OCI-LY7 (cell line): ENCODE measurements around the gene DZANK1. TPM values are rescaled to one million over a fixed set of nuclear protein-coding genes. Genes with fewer than 3 reads are reported as not detected.

Source experiments
- BruUV-seq: library from RNA; stranded (reverse); fragments of 400-500 nt; replicated peaks from 2 replicates; lab custom pipeline; 2021; lab: Mats Ljungman, UMichigan
- CTCF ChIA-PET: fragments of 300-600 bp; sonication (Branson Sonifier 250); formaldehyde crosslinking; loops from one replicate; lab custom pipeline; 2022; ENCODE audit warnings: antibody characterized with exemption; ENCODE audit not compliant: unreplicated experiment; lab: Charles Lee
- POLR2A ChIA-PET: fragments of 300-600 bp; sonication (Branson Sonifier 250); formaldehyde crosslinking; loops from one replicate; lab custom pipeline; 2022; ENCODE audit warnings: antibody characterized with exemption; lab: Charles Lee
- DNase-seq: peaks from one replicate; pipeline ENCODE4 v3.0.0-alpha.2; 2015; ENCODE audit warnings: low spot score
- H2AFZ ChIP-seq: fragments of 200-600 bp; sonication (generic), shearing (Covaris generic); 2 replicates; pipeline ENCODE4 v1.6.1; 2014; ENCODE audit warnings: mild to moderate bottlenecking, antibody characterized with exemption, low read length, moderate library complexity
- H3K27ac ChIP-seq: fragments of 200-600 bp; sonication (generic); 2 replicates; pipeline ENCODE4 v1.5.1; 2014; ENCODE audit warnings: mixed run types, low read depth, mild to moderate bottlenecking, moderate library complexity, low read length, inconsistent platforms; ENCODE audit not compliant: poor library complexity, severe bottlenecking
- H3K36me3 ChIP-seq: fragments of 200-600 bp; sonication (generic); 2 replicates; pipeline ENCODE4 v1.6.1; 2014; ENCODE audit warnings: mild to moderate bottlenecking, antibody characterized with exemption, low read length, moderate library complexity, mixed read lengths; ENCODE audit not compliant: insufficient read depth
- H3K4me1 ChIP-seq: fragments of 200-600 bp; sonication (generic); 2 replicates; pipeline ENCODE4 v1.5.1; 2014; ENCODE audit warnings: mild to moderate bottlenecking, low read length; ENCODE audit not compliant: insufficient read depth, poor library complexity, severe bottlenecking
- H3K4me2 ChIP-seq: fragments of 200-600 bp; sonication (generic); 2 replicates; pipeline ENCODE4 v1.6.1; 2014; ENCODE audit warnings: mild to moderate bottlenecking, low read length
- H3K4me3 ChIP-seq: fragments of 200-600 bp; sonication (generic); 2 replicates; pipeline ENCODE4 v1.5.1; 2014; ENCODE audit warnings: mild to moderate bottlenecking, low read depth, low read length; ENCODE audit not compliant: poor library complexity, severe bottlenecking
- H3K79me2 ChIP-seq: fragments of 200-600 bp; sonication (generic); 2 replicates; pipeline ENCODE4 v1.6.1; 2016; ENCODE audit warnings: low read depth, mild to moderate bottlenecking, low read length, moderate library complexity, mixed read lengths; ENCODE audit not compliant: insufficient read depth
- H3K9me2 ChIP-seq: fragments of 200-600 bp; sonication (generic); 2 replicates; pipeline ENCODE4 v1.6.1; 2016; ENCODE audit warnings: mild to moderate bottlenecking, low read length, mixed read lengths; ENCODE audit not compliant: insufficient read depth
- H3K9me3 ChIP-seq: fragments of 200-600 bp; sonication (generic); 2 replicates; pipeline ENCODE4 v1.6.1; 2014; ENCODE audit warnings: mild to moderate bottlenecking, mixed run types, low read length, mixed read lengths
- H4K20me1 ChIP-seq: fragments of 200-600 bp; sonication (generic); 2 replicates; pipeline ENCODE4 v1.6.1; 2014; ENCODE audit warnings: mild to moderate bottlenecking, antibody characterized with exemption, low read length, moderate library complexity, mixed read lengths; ENCODE audit not compliant: insufficient read depth
- EZH2phosphoT487 ChIP-seq: fragments of 200-600 bp; sonication (generic); IDR thresholded peaks from 2 replicates; pipeline ENCODE4 v1.6.1; 2018; ENCODE audit warnings: low read depth, borderline replicate concordance, mild to moderate bottlenecking, mixed run types, antibody characterized with exemption, low read length, moderate library complexity, mixed read lengths
- intact Hi-C: fragments of 100-400 bp; cut with micrococcal nuclease; formaldehyde crosslinking; loops from one replicate; pipeline ENCODE4 v1.10.0; 2022; ENCODE audit not compliant: unreplicated experiment
- total RNA-seq, 2 experiments: library from RNA; depleted of rRNA in 1 of 2; stranded (reverse); fragments of >200 nt in 1 of 2; shearing (Covaris generic) in 1 of 2; gene quantifications; 2 replicates each; pipeline ENCODE4 v1.2.3, GENCODE V29; 2014 to 2022
- TF ChIP-seq, protein P1 (sequence below): fragments of 200-600 bp; sonication (generic); conservative IDR thresholded peaks from 2 replicates; pipeline ENCODE4 v1.5.1; 2014; ENCODE audit warnings: mild to moderate bottlenecking, antibody characterized with exemption, low read length, moderate library complexity, mixed read lengths

DZANK1 gene
- total RNA-seq, 2 experiments from 2014 or later = 7.9 to 18.0 TPM

DNA sequence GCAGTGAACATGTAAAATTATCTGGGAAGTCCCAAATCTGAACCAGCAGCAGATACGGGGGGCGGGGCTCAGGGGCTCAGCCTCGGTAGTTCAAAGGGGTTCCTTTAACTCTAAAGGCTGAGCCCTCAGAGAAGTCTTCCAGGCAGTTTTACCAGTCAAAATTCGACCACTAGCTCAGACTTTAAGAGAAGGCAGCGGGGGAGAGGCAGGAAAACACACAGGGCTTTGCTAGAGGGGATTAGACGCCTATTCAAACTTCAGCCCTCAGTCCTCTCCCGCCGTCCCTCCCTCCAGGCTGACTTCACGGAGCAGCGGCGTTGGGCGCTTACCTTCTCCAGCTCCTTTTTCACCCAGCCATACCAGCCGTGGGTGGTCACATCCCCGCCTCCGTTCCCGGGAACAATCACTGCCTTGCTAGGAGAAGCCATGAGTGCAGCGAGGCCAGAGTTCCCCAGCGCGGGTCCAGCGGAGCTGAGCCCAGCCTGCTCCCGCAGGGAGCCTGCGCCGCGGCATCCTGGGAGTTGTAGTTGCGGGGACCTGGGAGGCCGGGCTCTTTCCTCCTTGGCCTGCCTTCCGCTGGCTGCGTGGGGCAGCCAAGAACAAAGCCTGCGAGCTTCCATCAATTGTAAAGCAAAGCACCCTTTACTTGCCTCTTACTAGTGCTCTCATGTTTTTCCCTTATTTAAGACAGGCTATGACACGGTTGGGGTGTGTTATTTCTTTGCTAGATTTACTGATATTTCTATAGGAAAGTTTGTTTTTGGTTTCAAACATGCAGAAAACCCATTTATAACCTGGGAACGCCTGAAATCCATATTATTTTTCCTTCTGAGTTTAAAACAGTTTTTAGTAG, 30.1 kb upstream of the DZANK1 start, which contains the start of gene RBBP9:
RBBP9 (minus strand) TSS at position 486 of the 853 bp plus-strand sequence; CDS start at position 428, 58 bp downstream.
- intact Hi-C loops = loop anchor here (1.0 kb wide), 1 partner anchor 30 kb away; the partner anchor contains the start of genes DZANK1 and POLR3F
- Histone ChIP-seq H3K9me2 (no peaks in the 10 kb centered on the region), H3K27ac (peak within 1 kb of the TSS; percentile 25), H2AFZ (peak within 1 kb of the TSS; percentile 96), H3K4me3 (peak within 1 kb of the TSS; percentile 95), H3K4me1 (peaks cover 14% of the 10 kb centered on the region), H3K79me2 (peaks cover 7% of the 10 kb centered on the region; the same call in 1 of the 2 replicates), H3K9me3 (no peaks in the 10 kb centered on the region), H3K36me3 (peaks cover 19% of the 10 kb centered on the region), H3K4me2 (peak within 1 kb of the TSS; percentile 100), H4K20me1 (no peaks in the 10 kb centered on the region)
- ChIA-PET CTCF (interaction anchor here (1.0 kb wide), 2 partner anchors 10 to 11 kb away, joined by 3 read pairs; partner anchors contain the start of gene SEC23B), POLR2A (interaction anchor here (0.6 to 5.0 kb wide), 14 partner anchors 9 to 297 kb away, joined by 3 to 101 read pairs (median 6); partner anchors contain the start of genes DZANK1, POLR3F and SEC23B)
- TF ChIP-seq, protein P1, sequence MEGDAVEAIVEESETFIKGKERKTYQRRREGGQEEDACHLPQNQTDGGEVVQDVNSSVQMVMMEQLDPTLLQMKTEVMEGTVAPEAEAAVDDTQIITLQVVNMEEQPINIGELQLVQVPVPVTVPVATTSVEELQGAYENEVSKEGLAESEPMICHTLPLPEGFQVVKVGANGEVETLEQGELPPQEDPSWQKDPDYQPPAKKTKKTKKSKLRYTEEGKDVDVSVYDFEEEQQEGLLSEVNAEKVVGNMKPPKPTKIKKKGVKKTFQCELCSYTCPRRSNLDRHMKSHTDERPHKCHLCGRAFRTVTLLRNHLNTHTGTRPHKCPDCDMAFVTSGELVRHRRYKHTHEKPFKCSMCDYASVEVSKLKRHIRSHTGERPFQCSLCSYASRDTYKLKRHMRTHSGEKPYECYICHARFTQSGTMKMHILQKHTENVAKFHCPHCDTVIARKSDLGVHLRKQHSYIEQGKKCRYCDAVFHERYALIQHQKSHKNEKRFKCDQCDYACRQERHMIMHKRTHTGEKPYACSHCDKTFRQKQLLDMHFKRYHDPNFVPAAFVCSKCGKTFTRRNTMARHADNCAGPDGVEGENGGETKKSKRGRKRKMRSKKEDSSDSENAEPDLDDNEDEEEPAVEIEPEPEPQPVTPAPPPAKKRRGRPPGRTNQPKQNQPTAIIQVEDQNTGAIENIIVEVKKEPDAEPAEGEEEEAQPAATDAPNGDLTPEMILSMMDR = no peak
- TF ChIP-seq EZH2phosphoT487 = no peak
- DNase-seq = peak; percentile 84
- BruUV-seq = no TSS peak

DNA sequence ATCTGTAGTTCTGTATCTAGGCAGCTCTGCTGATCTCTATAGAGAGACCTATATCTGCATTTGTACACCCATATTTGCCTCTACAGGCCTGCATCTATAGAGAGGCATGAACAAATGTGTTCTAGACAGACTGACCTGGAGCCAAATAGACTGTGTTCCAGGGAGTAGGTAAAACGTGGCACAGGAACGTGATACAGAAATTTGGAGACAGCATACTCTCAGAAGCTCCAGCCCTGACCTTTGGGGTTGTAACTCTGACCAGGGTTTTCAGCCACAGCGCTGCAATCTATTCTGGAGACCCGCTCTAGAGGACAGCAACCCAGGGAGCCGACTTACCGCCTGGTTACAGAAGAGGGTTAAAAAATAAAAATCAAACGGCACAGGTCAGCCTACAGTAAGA, 29.2 kb upstream of the DZANK1 start:
- H3K4me1 ChIP-seq = peaks cover 14% of the 10 kb centered on the region
- BruUV-seq = no TSS peak
- H2AFZ ChIP-seq = peak overlapping the region; percentile 96
- peaks cover 24% of the 10 kb centered on the region for H3K36me3 ChIP-seq
- intact Hi-C loops = no loop called here
- H3K9me2 ChIP-seq = no peaks in the 10 kb centered on the region
- peak overlapping the region; percentile 100 for H3K4me2 ChIP-seq
- CTCF ChIA-PET = interaction anchor here (1.0 kb wide), 1 partner anchor 11 kb away, joined by 3 read pairs; no protein-coding TSS in a partner anchor
- H3K9me3 ChIP-seq = no peaks in the 10 kb centered on the region
- peak; percentile 44 for DNase-seq
- peak overlapping the region; percentile 95 for H3K4me3 ChIP-seq
- no peak overlapping the region for H3K27ac ChIP-seq
- no peaks in the 10 kb centered on the region for H4K20me1 ChIP-seq
- no peak for TF ChIP-seq EZH2phosphoT487
- TF ChIP-seq, protein P1 = no peak
- H3K79me2 ChIP-seq = peaks cover 7% of the 10 kb centered on the region; the same call in 1 of the 2 replicates
- POLR2A ChIA-PET = interaction anchor here (0.6 to 5.0 kb wide), 9 partner anchors 10 to 84 kb away, joined by 3 to 101 read pairs (median 6); partner anchors contain the start of genes DZANK1, POLR3F and SEC23B
